Lower leg skin (tissue), 4 donors: ENCODE data around the gene SOWAHA. TPM values are rescaled to one million over a fixed set of nuclear protein-coding genes. Genes with fewer than 3 reads are reported as not detected.
A peak's percentile ranks its signal among the peaks of the same experiment; 100 is the strongest.

Experiments
- DNase-seq, 2 donors: peaks; one replicate each; pipeline ENCODE4 v3.0.0-alpha.2; 2019; ENCODE audit warnings: low spot score in 2 of 2
- H3K4me3 ChIP-seq: fragments of 200-600 bp; sonication (generic); 2 replicates; pipeline ENCODE4 v1.5.1; 2017; ENCODE audit warnings: mild to moderate bottlenecking, low read depth; ENCODE audit not compliant: poor library complexity, severe bottlenecking
- CTCF ChIP-seq, 3 donors: fragments of 450-650 bp; IDR thresholded peaks; one replicate each; pipeline ENCODE4 v1.5.1; 2016; ENCODE audit warnings: antibody characterized with exemption in 3 of 3, mild to moderate bottlenecking in 3 of 3, moderate library complexity in 2 of 3
- POLR2A ChIP-seq, 2 donors: fragments of 450-650 bp; IDR thresholded peaks; one replicate each; pipeline ENCODE4 v1.6.1; 2016 to 2017; ENCODE audit warnings: antibody characterized with exemption in 2 of 2, mild to moderate bottlenecking in 1 of 2, moderate library complexity in 1 of 2
- WGBS, 2 donors: methylation state at CpG; one replicate each; pipeline ENCODE4 v1.1.5; 2018; 5-methylcytosine and 5-hydroxymethylcytosine counted together
- intact Hi-C: fragments of 100-400 bp; cut with DNase I; formaldehyde crosslinking; loops from one replicate; pipeline ENCODE4 v1.15.0; 2023; ENCODE audit warnings: low total_unique reads
- total RNA-seq, 4 donors: library from RNA; depleted of rRNA; stranded (reverse); fragments of >200 nt; gene quantifications; one replicate each; pipeline ENCODE4 v1.1.0, GENCODE V29; 2016

The SOWAHA gene
- total RNA-seq, 4 donors from 2014 or later: 0.08 to 1.0 (median 0.79) TPM

DNA sequence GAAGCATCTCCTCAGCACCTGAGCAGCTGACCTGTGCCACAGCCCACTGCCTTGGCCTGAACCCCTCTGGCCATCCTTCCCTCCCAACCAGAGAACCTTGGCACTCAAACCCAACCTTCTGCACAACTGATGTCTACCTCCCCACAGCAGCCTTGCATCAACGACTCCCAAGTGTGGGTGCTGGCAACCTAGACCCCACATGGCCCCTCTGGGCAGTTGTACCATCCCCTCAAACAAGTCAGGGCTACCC is 46.4 kb upstream of the SOWAHA start:
- TF ChIP-seq CTCF (IDR thresholded peaks at IDR 0.05) (no peak), POLR2A (IDR thresholded peaks at IDR 0.05) (no peak)
- H3K4me3 ChIP-seq: no peak overlapping the region
- 100% methylated on average over 1 of the region's 1 CpG for WGBS, 2 donors
- DNase-seq: no peak
- intact Hi-C loops: no loop called here

GRCh38 chr5:132767150-132767549 is 46.0 kb upstream of the SOWAHA start:
- DNase-seq: peak in 1 of 2 donors; percentile 49
- intact Hi-C loops: no loop called here
- no peak overlapping the region for H3K4me3 ChIP-seq
- whole genome bisulfite sequencing, 2 donors: 53 to 57% methylated on average over 2 of the region's 2 CpGs
- TF ChIP-seq CTCF (IDR thresholded peaks at IDR 0.05) (no peak), POLR2A (IDR thresholded peaks at IDR 0.05) (no peak)

DNA sequence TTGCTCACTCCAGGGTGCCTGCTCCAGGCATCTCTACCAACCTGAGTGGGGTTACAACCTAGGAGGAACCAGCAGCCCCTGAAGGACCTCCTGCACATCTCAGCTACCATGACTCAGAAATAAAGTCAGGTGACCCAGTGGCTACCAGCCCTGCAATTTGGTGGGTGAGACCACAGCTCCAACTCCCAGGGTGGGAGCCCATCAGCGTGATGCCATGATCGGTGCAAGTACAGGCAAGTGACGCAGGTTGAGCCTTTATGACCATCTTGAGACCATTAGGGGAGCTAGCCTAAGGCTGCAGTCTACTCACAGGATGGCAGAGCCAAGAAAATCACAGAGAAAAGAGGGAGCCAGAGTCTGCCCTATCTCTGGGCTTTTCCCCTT is 44.6 kb upstream of the SOWAHA start:
- 81 to 94% methylated on average over 3 of the region's 3 CpGs for WGBS, 2 donors
- intact Hi-C loops: no loop called here

GRCh38 chr5:132770476-132771159 is 42.5 kb upstream of the SOWAHA start:
- no peak for TF ChIP-seq POLR2A (IDR thresholded peaks at IDR 0.05)
- TF ChIP-seq CTCF (IDR thresholded peaks at IDR 0.05): no peak
- 58 to 60% methylated on average over 8 of the region's 8 CpGs for WGBS, 2 donors
- no peak overlapping the region for H3K4me3 ChIP-seq
- peak; percentile 70 to 87 for DNase-seq
- intact Hi-C loops: no loop called here

More for the DNA sequence above, 44.6 kb upstream of the SOWAHA start:
- peak in 1 of 2 donors; percentile 66 for DNase-seq
- H3K4me3 ChIP-seq: no peak overlapping the region
- TF ChIP-seq CTCF (IDR thresholded peaks at IDR 0.05): no peak
- no peak for TF ChIP-seq POLR2A (IDR thresholded peaks at IDR 0.05)

- no peak for TF ChIP-seq POLR2A (IDR thresholded peaks at IDR 0.05)
- TF ChIP-seq CTCF (IDR thresholded peaks at IDR 0.05): no peak
- peak in 1 of 2 donors; percentile 82 for DNase-seq
- WGBS, 2 donors: 55 to 58% methylated on average over 7 to 8 of the region's 8 CpGs
- intact Hi-C loops: no loop called here
- H3K4me3 ChIP-seq: no peak overlapping the region
Observed at GRCh38 chr5:132771503-132771998, 41.6 kb upstream of the SOWAHA start.
